GM12865 (cell line): Measurements from ENCODE around the gene AKAIN1.

Source experiments
- DNase-seq: peaks from one replicate; pipeline ENCODE4 v3.0.0; 2010; ENCODE audit warnings: low read depth
- H3K4me3 ChIP-seq: 2 replicates; pipeline ENCODE4 v1.5.1; 2011; ENCODE audit warnings: mild to moderate bottlenecking, low read depth, low read length, control low read depth
- CTCF ChIP-seq: IDR thresholded peaks from 2 replicates; pipeline ENCODE4 v1.5.1; 2011; ENCODE audit warnings: low read length, control low read depth, low read depth, inconsistent platforms; ENCODE audit not compliant: insufficient read depth; ENCODE audit errors: missing control alignments

Gene AKAIN1

DNA sequence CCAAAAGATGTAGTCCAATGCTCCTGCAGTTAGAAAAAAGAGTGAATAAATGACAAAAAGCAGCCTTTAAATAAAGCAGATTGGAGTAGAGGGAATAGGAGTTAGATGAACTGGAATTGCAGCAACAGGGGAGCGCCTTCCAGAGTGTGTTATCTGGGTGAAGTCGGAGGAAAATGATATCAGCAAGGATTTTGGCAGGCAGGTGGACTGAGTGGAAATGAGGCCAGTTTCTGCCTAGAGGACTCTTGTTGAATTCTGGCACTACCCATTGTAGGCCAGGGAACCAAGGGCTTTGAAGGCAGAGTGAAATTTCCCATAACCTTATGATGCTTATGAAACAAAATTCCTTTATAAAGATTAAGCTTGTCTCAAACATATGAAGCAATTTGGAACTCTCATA lies 59.8 kb downstream of the AKAIN1 start:
- TF ChIP-seq CTCF, result no peak
- H3K4me3 ChIP-seq, result no peak overlapping the region
- DNase-seq, result no peak

GRCh38 chr18:5132987-5133386 lies 64.1 kb downstream of the AKAIN1 start:
- no peak for DNase-seq
- H3K4me3 ChIP-seq, result no peak overlapping the region
- TF ChIP-seq CTCF, result no peak

GRCh38 chr18:5122272-5122671 lies 74.8 kb downstream of the AKAIN1 start:
- TF ChIP-seq CTCF, result no peak
- DNase-seq, result no peak
- H3K4me3 ChIP-seq, result no peak overlapping the region

GRCh38 chr18:5110266-5110665 lies 86.8 kb downstream of the AKAIN1 start:
- DNase-seq, result no peak
- H3K4me3 ChIP-seq, result no peak overlapping the region
- TF ChIP-seq CTCF, result no peak

GRCh38 chr18:5107988-5108387 lies 89.1 kb downstream of the AKAIN1 start:
- no peak overlapping the region for H3K4me3 ChIP-seq
- DNase-seq, result no peak
- no peak for TF ChIP-seq CTCF

- peak; percentile 27 for TF ChIP-seq CTCF
- no peak for DNase-seq
- no peak overlapping the region for H3K4me3 ChIP-seq
Observed at GRCh38 chr18:5106730-5107129, 90.3 kb downstream of the AKAIN1 start.

GRCh38 chr18:5104246-5104645 lies 92.8 kb downstream of the AKAIN1 start:
- no peak for DNase-seq
- TF ChIP-seq CTCF, result no peak
- no peak overlapping the region for H3K4me3 ChIP-seq
